K562 (cell line): ENCODE results near the gene DNAJC13. TPM values are rescaled to one million over a fixed set of nuclear protein-coding genes. Genes with fewer than 3 reads are reported as not detected.
A peak's percentile ranks its signal among the peaks of the same experiment; 100 is the strongest.

ENCODE experiments used
- ATAC-seq: fragments of 200-7000 bp; cut with Tn5 transposase; 3 replicates; pipeline ENCODE4 v1.9.1; 2020; ENCODE audit warnings: moderate library complexity
- BruUV-seq: library from RNA; stranded (reverse); fragments of 400-500 nt; replicated peaks from 2 replicates; lab custom pipeline; 2021; lab: Mats Ljungman, UMichigan
- CTCF ChIA-PET: fragments of 300-600 bp; formaldehyde crosslinking; extraction: SDS; loops from one replicate; lab custom pipeline; 2021; ENCODE audit warnings: low intra/inter-chr PET ratio; lab: Yijun Ruan, JAX
- POLR2A ChIA-PET: fragments of 300-600, 350-650 bp; sonication (Branson Sonifier 250); formaldehyde crosslinking; extraction: SDS; loops from one replicate; lab custom pipeline; 2021; ENCODE audit warnings: antibody characterized with exemption, inconsistent platforms; lab: Yijun Ruan, JAX
- DNase-seq, 4 experiments: peaks; one replicate each; pipeline versions ENCODE4 v3.0.0 to v3.0.0-alpha.2; 2011 to 2018; ENCODE audit warnings: low spot score in 3 of 4, mixed read lengths in 3 of 4; ENCODE audit errors: extremely low read depth in 1 of 4
- FAIRE-seq: peaks from 2 replicates; lab custom pipeline; 2011; peaks lifted over from hg19 to GRCh38; lab: Jason Lieb, UNC
- H2AFZ ChIP-seq: 2 replicates; pipeline ENCODE4 v1.6.0; 2011; ENCODE audit warnings: low read depth, low read length, control low read depth, inconsistent platforms
- H3K27ac ChIP-seq: fragments of 200-600 bp; 3 replicates; pipeline ENCODE4 v1.8.0; 2011; ENCODE audit warnings: low read depth, mild to moderate bottlenecking, control low read depth, inconsistent platforms, low read length, moderate library complexity, mixed read lengths; ENCODE audit errors: extremely low read depth
- H3K27me3 ChIP-seq, 2 experiments: fragments of 300-600 bp in 1 of 2; 2 replicates in 1 of 2; 3 replicates in 1 of 2; pipeline versions ENCODE4 v1.6.0 to v1.8.0; 2011; ENCODE audit warnings: inconsistent platforms in 2 of 2, low read length in 2 of 2, mild to moderate bottlenecking in 1 of 2, mixed read lengths in 1 of 2, moderate library complexity in 1 of 2; ENCODE audit not compliant: control insufficient read depth in 2 of 2, insufficient read depth in 2 of 2
- H3K36me3 ChIP-seq: fragments of 300-600 bp; 3 replicates; pipeline ENCODE4 v1.8.0; 2011; ENCODE audit warnings: mild to moderate bottlenecking, low read length, inconsistent platforms; ENCODE audit not compliant: control insufficient read depth, insufficient read depth
- H3K4me1 ChIP-seq, 2 experiments: fragments of 200-600 bp in 1 of 2; replicated peaks in 1 of 2; 2 replicates in 1 of 2; 3 replicates in 1 of 2; pipeline versions ENCODE4 v1.5.1 to v1.8.0; 2011; ENCODE audit warnings: inconsistent platforms in 2 of 2, low read length in 2 of 2, mild to moderate bottlenecking in 1 of 2, mixed read lengths in 1 of 2, moderate library complexity in 1 of 2; ENCODE audit not compliant: control insufficient read depth in 2 of 2, insufficient read depth in 2 of 2
- H3K4me2 ChIP-seq: 2 replicates; pipeline ENCODE4 v1.6.1; 2011; ENCODE audit warnings: low read length, control low read depth, inconsistent platforms, mixed read lengths; ENCODE audit not compliant: insufficient read depth
- H3K4me3 ChIP-seq: fragments of 200-600 bp; sonication (generic), shearing (Covaris generic); 2 replicates; pipeline ENCODE4 v1.5.1; 2016; ENCODE audit warnings: control low read depth, inconsistent platforms
- H3K79me2 ChIP-seq: fragments of 200-600 bp; 3 replicates; pipeline ENCODE4 v1.8.0; 2011; ENCODE audit warnings: low read length, inconsistent platforms; ENCODE audit not compliant: control insufficient read depth, insufficient read depth
- H3K9ac ChIP-seq, 2 experiments: 2 replicates each; pipeline versions ENCODE4 v1.6.0 to v1.6.1; 2011; ENCODE audit warnings: low read depth in 2 of 2, low read length in 2 of 2, control low read depth in 1 of 2, inconsistent platforms in 1 of 2, mild to moderate bottlenecking in 1 of 2, mixed read lengths in 1 of 2; ENCODE audit not compliant: insufficient read depth in 1 of 2
- H3K9me1 ChIP-seq: one replicate; pipeline ENCODE4 v1.6.0; 2011; ENCODE audit warnings: inconsistent platforms, mild to moderate bottlenecking, low read length, moderate library complexity; ENCODE audit not compliant: control insufficient read depth, insufficient read depth
- H3K9me3 ChIP-seq: replicated peaks from 2 replicates; pipeline ENCODE4 v1.5.1; 2011; ENCODE audit warnings: low read depth, low read length, inconsistent platforms; ENCODE audit not compliant: control insufficient read depth, insufficient read depth
- H4K20me1 ChIP-seq: replicated peaks from 2 replicates; pipeline ENCODE4 v1.6.1; 2011; ENCODE audit warnings: low read length, inconsistent platforms, mixed read lengths; ENCODE audit not compliant: control insufficient read depth, insufficient read depth
- BACH1 ChIP-seq: fragments of 200-800 bp; sonication (Bioruptor generic); IDR thresholded peaks from 2 replicates; pipeline ENCODE4 v1.6.1; 2016; ENCODE audit warnings: missing genetic modification characterization, missing compliant biosample characterization
- BRF2 ChIP-seq: IDR thresholded peaks from 3 replicates; pipeline ENCODE4 v1.6.1; 2011; ENCODE audit warnings: borderline replicate concordance, mild to moderate bottlenecking; ENCODE audit not compliant: insufficient read length, insufficient read depth
- CEBPB ChIP-seq: fragments of 450-650 bp; IDR thresholded peaks from 2 replicates; pipeline ENCODE4 v1.6.1; 2016; ENCODE audit warnings: missing genetic modification characterization, missing compliant biosample characterization
- ELF4 ChIP-seq: fragments of 450-650 bp; formaldehyde crosslinking; IDR thresholded peaks from 2 replicates; pipeline ENCODE4 v1.4.0; 2022; ENCODE audit warnings: missing genetic modification characterization
- GABPB1 ChIP-seq: sonication (generic); formaldehyde crosslinking; IDR thresholded peaks from 2 replicates; pipeline ENCODE4 v1.8.0; 2022; ENCODE audit warnings: mild to moderate bottlenecking, missing genetic modification reagents
- MCM5 ChIP-seq: fragments of 450-650 bp; IDR thresholded peaks from 2 replicates; pipeline ENCODE4 v1.6.1; 2016; ENCODE audit warnings: low read depth
- NFE2L1 ChIP-seq: fragments of 450-650 bp; IDR thresholded peaks from 2 replicates; pipeline ENCODE4 v1.6.1; 2016; ENCODE audit warnings: missing genetic modification characterization, low read depth, mild to moderate bottlenecking, missing compliant biosample characterization, moderate library complexity, borderline replicate concordance
- POLR3G ChIP-seq: IDR thresholded peaks from 2 replicates; pipeline ENCODE4 v1.6.1; 2011; ENCODE audit not compliant: insufficient read length, insufficient replicate concordance; ENCODE audit errors: extremely low read depth
- THRAP3 ChIP-seq: fragments of 450-650 bp; IDR thresholded peaks from 2 replicates; pipeline ENCODE4 v1.6.1; 2016; ENCODE audit warnings: mild to moderate bottlenecking, inconsistent platforms, borderline replicate concordance
- ZNF3 ChIP-seq: fragments of 250-450 bp; sonication (Bioruptor Pico); IDR thresholded peaks from 2 replicates; pipeline ENCODE4 v1.5.0; 2021; ENCODE audit warnings: mild to moderate bottlenecking, moderate library complexity
- ZNF444 ChIP-seq: fragments of 250-450 bp; sonication (Bioruptor Pico); IDR thresholded peaks from 2 replicates; pipeline ENCODE4 v1.4.0; 2020; ENCODE audit warnings: mild to moderate bottlenecking, moderate library complexity
- WGBS: fragments of 100-300 bp; shearing (Covaris generic); methylation state at CpG from one replicate; pipeline ENCODE4 v1.1.6; 2016; ENCODE audit warnings: low coverage, mixed read lengths; ENCODE audit not compliant: insufficient coverage; ENCODE audit errors: missing lambda C conversion rate; 5-methylcytosine and 5-hydroxymethylcytosine counted together
- in situ Hi-C: fragments of 300-500 bp; cut with MboI; formaldehyde crosslinking; loops from 4 replicates; pipeline ENCODE4 v1.15.0; 2018; ENCODE audit warnings: inconsistent platforms, mixed read lengths
- intact Hi-C: fragments of 100-400 bp; cut with micrococcal nuclease; formaldehyde crosslinking; loops from 2 replicates; pipeline ENCODE4 v1.14.2; 2022
- polyA plus RNA-seq, 8 experiments: library from polyadenylated mRNA; depleted of rRNA in 4 of 8; stranded (reverse) in 5 of 8; unstranded in 3 of 8; fragments of >200 nt; fragmentation: Nextera tagmentation in 2 of 8; fragmentation: Illumina TruSeq in 1 of 8; extraction: Ambion mirVana in 2 of 8; extraction: Trizol in 1 of 8; gene quantifications; 2 replicates each; pipeline versions ENCODE4 v1.2.1 to v1.2.3, GENCODE V29; 2011 to 2014; ENCODE audit warnings: inconsistent platforms in 1 of 8, missing spikeins in 1 of 8
- total RNA-seq, 7 experiments: library from RNA; depleted of rRNA in 6 of 7; stranded (reverse); fragments of >200 nt in 6 of 7; fragmentation: Illumina TruSeq in 2 of 7; extraction: Trizol in 2 of 7; gene quantifications; 2 replicates each; pipeline versions ENCODE4 v1.2.1 to v1.2.3, GENCODE V29; 2011 to 2021; ENCODE audit warnings: low replicate concordance in 1 of 7
- TF ChIP-seq, protein P1 (sequence below): fragments of 450-650 bp; IDR thresholded peaks from 2 replicates; pipeline ENCODE4 v1.6.1; 2018; ENCODE audit warnings: mild to moderate bottlenecking, low read depth; ENCODE audit not compliant: partially characterized antibody

Gene DNAJC13
- total and polyA plus RNA-seq, 9 of the 15 experiments (the other 6 are each of a cell fraction or from before 2014, with no cell fraction given) = 2.9 to 17.1 (median 10.2) TPM

GRCh38 chr3:132545471-132545870, 128.2 kb downstream of the DNAJC13 start:
- intact Hi-C loops = no loop called here
- ATAC-seq = no peak

DNA sequence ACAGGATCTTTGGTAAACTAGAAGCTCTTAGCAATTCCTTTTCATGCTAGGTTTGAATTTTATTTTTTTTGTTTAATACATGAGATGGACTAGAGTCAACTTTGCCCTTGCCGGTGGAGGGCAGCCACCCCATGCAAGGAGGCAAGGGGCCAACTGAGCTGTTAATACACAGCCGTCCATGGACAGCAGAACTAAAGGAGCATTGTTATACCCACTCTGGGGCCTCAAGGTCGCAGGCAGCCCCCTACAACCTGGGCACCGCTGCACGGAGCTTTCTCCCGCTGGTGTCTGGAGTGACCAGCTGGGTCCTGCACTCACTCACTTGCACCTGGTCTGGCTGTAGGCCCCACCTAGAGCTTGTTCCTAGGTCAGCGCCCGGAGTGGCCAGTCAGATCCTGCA, 131.9 kb downstream of the DNAJC13 start:
- H3K9me1 ChIP-seq = no peaks in the 10 kb centered on the region
- no peaks in the 10 kb centered on the region for H3K9me3 ChIP-seq
- no peak for ATAC-seq
- no peak overlapping the region for H3K27ac ChIP-seq
- no peaks in the 10 kb centered on the region for H4K20me1 ChIP-seq
- intact Hi-C loops = no loop called here
- DNase-seq = no peak
- no peaks in the 10 kb centered on the region for H3K79me2 ChIP-seq
- BruUV-seq = no TSS peak
- POLR2A ChIA-PET = no interaction called here
- no peak overlapping the region for H2AFZ ChIP-seq
- FAIRE-seq = no peak
- no peaks in the 10 kb centered on the region for H3K27me3 ChIP-seq
- no peak overlapping the region for H3K4me2 ChIP-seq
- H3K4me3 ChIP-seq = no peak overlapping the region
- no peaks in the 10 kb centered on the region for H3K36me3 ChIP-seq
- in situ Hi-C loops = no loop called here
- no peak for TF ChIP-seq MCM5
- no peak for TF ChIP-seq ZNF3 (CRISPR knock-in tag)
- no peak for TF ChIP-seq NFE2L1 (tag)
- no peak for TF ChIP-seq ELF4
- TF ChIP-seq BRF2 = no peak
- TF ChIP-seq THRAP3 = no peak
- no peak for TF ChIP-seq BACH1 (tag)
- no peak for TF ChIP-seq GABPB1 (CRISPR knock-in tag)
- TF ChIP-seq, protein P1, sequence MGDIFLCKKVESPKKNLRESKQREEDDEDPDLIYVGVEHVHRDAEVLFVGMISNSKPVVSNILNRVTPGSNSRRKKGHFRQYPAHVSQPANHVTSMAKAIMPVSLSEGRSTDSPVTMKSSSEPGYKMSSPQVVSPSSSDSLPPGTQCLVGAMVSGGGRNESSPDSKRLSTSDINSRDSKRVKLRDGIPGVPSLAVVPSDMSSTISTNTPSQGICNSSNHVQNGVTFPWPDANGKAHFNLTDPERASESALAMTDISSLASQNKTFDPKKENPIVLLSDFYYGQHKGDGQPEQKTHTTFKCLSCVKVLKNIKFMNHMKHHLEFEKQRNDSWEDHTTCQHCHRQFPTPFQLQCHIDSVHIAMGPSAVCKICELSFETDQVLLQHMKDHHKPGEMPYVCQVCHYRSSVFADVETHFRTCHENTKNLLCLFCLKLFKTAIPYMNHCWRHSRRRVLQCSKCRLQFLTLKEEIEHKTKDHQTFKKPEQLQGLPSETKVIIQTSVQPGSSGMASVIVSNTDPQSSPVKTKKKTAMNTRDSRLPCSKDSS = no peak
- no peak for TF ChIP-seq POLR3G
- H3K9ac ChIP-seq = no peak overlapping the region
- 72% methylated on average over 7 of the region's 8 CpGs for WGBS
- CTCF ChIA-PET = no interaction called here
- H3K4me1 ChIP-seq = peaks cover 0 to 19% of the 10 kb centered on the region in 2 experiments; a peak in 4 of 5 replicates

More at GRCh38 chr3:132545471-132545870, 128.2 kb downstream of the DNAJC13 start:
- no peaks in the 10 kb centered on the region for H4K20me1 ChIP-seq
- in situ Hi-C loops = no loop called here
- FAIRE-seq (no peak), DNase-seq (no peak)
- H2AFZ ChIP-seq = no peak overlapping the region
- BruUV-seq = no TSS peak
- CTCF ChIA-PET = no interaction called here
- no peak overlapping the region for H3K4me2 ChIP-seq
- no peak overlapping the region for H3K4me3 ChIP-seq
- H3K9me3 ChIP-seq = no peaks in the 10 kb centered on the region
- no peak overlapping the region for H3K9ac ChIP-seq
- H3K36me3 ChIP-seq = no peaks in the 10 kb centered on the region
- no peaks in the 10 kb centered on the region for H3K27me3 ChIP-seq
- no peaks in the 10 kb centered on the region for H3K79me2 ChIP-seq
- WGBS = 17% methylated on average over 3 of the region's 3 CpGs
- no peak overlapping the region for H3K27ac ChIP-seq
- peaks cover 0 to 9% of the 10 kb centered on the region in 2 experiments; a peak in 4 of 5 replicates for H3K4me1 ChIP-seq
- POLR2A ChIA-PET = no interaction called here
- H3K9me1 ChIP-seq = no peaks in the 10 kb centered on the region
- TF ChIP-seq CEBPB (tag) = peak; percentile 25; the same call in 1 of the 2 replicates
- no peak for TF ChIP-seq ZNF444 (CRISPR knock-in tag)
